AG10803 (cell line): ENCODE data around the gene RTN4.

ENCODE experiments used
- DNase-seq: peaks from one replicate; pipeline ENCODE4 v3.0.0; 2010; ENCODE audit warnings: low read depth
- H3K4me3 ChIP-seq: 2 replicates; pipeline ENCODE4 v1.5.1; 2011; ENCODE audit warnings: mild to moderate bottlenecking, low read length, control low read depth
- TF ChIP-seq, protein P1 (sequence below): conservative IDR thresholded peaks from 2 replicates; pipeline ENCODE4 v1.5.1; 2011; ENCODE audit warnings: mild to moderate bottlenecking, low read length, control low read depth, inconsistent platforms

The RTN4 gene

DNA sequence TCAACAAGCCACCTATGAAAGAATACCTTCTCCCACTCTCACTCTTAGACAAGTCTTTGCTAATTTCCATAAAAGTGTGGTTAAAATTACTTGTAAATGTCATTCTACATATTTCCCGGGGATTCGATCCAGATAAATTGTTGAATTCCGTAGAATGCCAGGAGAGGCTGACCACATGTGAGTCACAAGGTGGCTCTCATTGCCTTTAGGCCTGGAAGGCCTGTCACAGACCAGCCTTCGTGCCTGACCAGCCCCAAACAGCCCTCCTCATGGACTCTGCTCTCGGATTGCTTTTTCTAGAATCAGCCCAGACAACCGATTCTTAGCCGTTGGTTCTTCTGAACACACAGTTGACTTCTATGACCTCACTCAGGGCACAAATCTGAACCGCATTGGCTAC lies 86.0 kb downstream of the RTN4 start:
- H3K4me3 ChIP-seq: no peak overlapping the region
- peak; percentile 39 for DNase-seq
- TF ChIP-seq, protein P1, sequence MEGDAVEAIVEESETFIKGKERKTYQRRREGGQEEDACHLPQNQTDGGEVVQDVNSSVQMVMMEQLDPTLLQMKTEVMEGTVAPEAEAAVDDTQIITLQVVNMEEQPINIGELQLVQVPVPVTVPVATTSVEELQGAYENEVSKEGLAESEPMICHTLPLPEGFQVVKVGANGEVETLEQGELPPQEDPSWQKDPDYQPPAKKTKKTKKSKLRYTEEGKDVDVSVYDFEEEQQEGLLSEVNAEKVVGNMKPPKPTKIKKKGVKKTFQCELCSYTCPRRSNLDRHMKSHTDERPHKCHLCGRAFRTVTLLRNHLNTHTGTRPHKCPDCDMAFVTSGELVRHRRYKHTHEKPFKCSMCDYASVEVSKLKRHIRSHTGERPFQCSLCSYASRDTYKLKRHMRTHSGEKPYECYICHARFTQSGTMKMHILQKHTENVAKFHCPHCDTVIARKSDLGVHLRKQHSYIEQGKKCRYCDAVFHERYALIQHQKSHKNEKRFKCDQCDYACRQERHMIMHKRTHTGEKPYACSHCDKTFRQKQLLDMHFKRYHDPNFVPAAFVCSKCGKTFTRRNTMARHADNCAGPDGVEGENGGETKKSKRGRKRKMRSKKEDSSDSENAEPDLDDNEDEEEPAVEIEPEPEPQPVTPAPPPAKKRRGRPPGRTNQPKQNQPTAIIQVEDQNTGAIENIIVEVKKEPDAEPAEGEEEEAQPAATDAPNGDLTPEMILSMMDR: no peak

DNA sequence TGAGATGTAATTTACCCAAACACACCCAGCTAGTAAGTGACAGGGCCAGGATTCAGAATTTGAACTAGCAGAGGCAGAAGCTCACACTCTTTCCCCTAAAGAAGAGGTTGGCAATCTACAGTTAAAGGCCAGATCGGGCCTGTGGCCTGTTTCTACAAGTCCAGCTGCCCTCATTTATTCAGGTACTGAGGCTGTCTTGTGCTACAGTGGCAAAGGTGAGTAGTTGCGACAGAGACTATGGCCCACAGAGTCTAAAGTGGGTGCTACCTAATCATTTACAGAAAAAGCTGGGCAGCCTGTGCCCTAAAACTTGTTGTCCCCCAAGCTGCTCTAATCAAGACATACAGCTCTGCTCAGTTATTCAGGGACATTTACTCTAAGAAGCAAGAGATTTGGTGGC lies 86.8 kb downstream of the RTN4 start:
- no peak for DNase-seq
- H3K4me3 ChIP-seq: no peak overlapping the region
- TF ChIP-seq, protein P1: no peak

DNA sequence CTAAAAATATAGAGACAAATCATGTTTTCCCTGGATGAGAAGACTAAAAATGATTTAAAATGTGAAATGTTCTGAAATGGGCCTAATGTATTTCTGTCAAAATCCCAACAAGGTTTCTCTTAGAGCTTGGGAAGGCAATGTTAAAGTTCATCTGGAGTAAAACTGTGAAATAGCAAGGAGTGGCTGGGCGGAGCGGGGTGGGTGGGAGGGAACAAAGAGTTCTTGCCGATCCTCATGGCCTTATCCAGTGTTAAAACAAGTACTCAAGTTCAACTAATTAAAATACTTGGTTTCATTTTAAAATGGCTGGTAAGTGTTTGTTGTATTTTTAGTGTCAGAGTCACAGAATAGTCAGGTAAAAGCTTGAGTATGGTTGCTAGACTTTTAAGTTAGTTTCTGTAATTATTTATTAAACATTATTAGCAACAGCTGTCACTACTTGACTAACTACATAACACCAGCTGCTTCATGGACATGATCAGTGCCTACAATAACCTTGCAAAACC lies 87.3 kb downstream of the RTN4 start:
- TF ChIP-seq, protein P1: no peak
- no peak overlapping the region for H3K4me3 ChIP-seq
- no peak for DNase-seq

GRCh38 chr2:54962511-54962910 lies 87.7 kb downstream of the RTN4 start:
- H3K4me3 ChIP-seq: no peak overlapping the region
- DNase-seq: no peak
- TF ChIP-seq, protein P1: no peak

DNA sequence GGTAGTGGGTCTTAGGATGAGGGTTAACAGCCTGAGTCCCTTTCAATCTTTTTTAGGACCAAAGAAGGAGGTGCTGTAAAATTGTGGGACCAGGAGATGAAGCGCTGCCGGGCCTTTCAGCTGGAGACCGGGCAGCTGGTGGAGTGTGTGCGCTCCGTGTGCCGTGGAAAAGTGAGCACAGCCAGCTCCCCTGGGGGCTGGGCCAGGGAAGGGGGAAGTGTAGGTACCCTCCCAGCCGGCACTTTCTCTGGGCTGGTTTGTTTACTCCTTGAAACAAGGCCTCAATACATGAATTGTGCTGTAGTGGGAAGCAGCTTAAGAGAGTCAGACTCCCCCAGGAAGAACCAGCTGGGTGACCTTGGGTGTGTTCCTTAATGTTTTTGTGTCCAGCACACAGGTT lies 90.1 kb downstream of the RTN4 start:
- DNase-seq: no peak
- no peak overlapping the region for H3K4me3 ChIP-seq
- TF ChIP-seq, protein P1: no peak

DNA sequence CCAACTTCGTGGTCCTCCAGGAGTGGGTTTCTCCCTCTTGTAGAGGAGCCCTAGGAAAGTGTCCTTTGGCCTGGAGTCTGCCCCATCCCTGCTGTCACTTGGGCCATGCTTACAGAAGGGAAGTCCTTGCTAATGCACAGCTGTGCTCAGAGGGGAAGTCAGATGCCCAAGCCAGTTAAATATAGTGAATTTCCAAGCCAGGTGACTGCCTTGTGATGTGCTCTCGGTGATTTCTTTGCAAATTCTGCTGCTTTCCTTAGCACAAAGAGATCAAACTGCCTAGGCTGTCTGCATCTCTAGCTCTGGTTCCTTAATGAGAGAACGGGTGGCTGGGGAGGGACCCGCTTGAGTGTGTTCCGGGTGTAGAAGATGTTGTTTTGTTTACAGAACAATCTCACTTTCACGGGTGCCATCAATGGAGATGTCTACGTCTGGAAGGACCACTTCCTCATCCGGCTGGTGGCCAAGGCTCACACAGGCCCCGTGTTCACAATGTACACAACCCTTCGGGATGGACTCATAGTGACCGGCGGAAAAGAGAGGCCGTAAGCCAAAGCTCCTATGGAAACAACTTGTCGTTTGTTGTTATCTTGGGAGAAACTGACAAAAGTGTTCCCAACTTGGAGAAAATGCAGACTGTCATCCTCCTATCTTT lies 91.4 kb downstream of the RTN4 start:
- TF ChIP-seq, protein P1: no peak
- DNase-seq: no peak

DNA sequence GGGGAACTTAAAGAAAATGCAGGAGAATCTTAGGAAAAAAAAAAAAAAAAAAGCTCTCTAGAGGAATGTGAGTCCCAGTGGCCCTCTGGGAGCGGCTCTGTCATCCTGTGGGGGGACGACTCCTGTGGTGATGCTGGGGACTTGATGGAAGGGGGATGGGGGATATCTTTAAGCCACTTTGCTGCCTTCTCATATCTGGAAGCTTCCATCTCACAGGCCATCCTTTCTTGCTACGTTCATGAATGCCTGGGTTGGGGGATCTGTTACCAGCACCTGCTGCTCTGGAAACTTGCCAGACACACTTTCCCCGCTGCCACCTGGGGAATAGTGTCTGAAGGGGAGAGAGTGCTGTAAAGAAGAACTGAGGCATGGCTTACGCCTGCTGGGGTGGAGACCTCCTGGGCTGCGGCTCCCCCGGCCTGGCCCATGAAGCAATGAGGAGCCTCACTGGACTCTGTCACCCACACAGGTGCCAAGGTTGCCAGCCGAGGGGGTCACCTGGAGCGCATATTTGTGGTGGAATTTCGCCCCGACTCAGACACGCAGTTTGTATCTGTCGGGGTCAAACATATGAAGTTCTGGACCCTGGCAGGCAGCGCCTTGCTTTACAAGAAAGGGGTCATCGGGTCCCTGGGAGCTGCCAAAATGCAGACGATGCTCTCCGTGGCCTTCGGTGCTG lies 92.8 kb downstream of the RTN4 start:
- no peak for DNase-seq
- H3K4me3 ChIP-seq: no peak overlapping the region
- TF ChIP-seq, protein P1: no peak

More for the DNA sequence above, 91.4 kb downstream of the RTN4 start:
- H3K4me3 ChIP-seq: no peak overlapping the region
